Measurements from ENCODE around the gene PRPF40B. TPM values are rescaled to one million over a fixed set of nuclear protein-coding genes. Genes with fewer than 3 reads are reported as not detected.

PRPF40B gene
- total RNA-seq, 2 donors from 2014 or later, result 21.9 to 31.4 TPM

DNA sequence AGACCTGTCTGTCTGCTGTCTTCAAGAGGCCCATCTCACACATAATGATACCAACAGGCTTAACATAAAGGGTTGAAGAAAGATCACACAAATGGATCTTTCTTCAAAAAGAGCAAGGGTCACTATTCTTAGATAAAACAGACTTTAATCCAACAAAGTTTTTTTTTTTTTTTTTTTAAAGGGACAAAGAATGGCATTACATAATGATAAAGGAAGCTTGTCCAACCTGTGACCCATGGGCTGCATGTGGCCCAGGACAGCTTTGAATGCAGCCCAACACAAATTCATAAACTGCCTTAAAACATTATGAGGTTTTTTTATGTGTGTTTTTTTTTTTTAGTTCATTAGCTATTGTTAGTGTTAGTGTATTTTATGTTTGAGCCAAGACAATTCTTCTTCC lies 11.2 kb upstream of the PRPF40B start:
- DNase-seq (ENCODE audit: low spot score), result no peak
- no peak for ATAC-seq (ENCODE audit: insufficient number of reproducible peaks, low FRiP score, low read depth)
- Histone ChIP-seq H3K4me1 (ENCODE audit: control insufficient read depth in 1 of 2, low read depth in 2 of 2) (no peaks in the 10 kb centered on the region), H3K4me3 (no peak overlapping the region), H3K9me3 (no peaks in the 10 kb centered on the region), H3K27me3 (replicated peaks; ENCODE audit: insufficient read depth) (no peaks in the 10 kb centered on the region), H3K36me3 (no peaks in the 10 kb centered on the region), H3K27ac (no peak overlapping the region)
- TF ChIP-seq, protein P1, sequence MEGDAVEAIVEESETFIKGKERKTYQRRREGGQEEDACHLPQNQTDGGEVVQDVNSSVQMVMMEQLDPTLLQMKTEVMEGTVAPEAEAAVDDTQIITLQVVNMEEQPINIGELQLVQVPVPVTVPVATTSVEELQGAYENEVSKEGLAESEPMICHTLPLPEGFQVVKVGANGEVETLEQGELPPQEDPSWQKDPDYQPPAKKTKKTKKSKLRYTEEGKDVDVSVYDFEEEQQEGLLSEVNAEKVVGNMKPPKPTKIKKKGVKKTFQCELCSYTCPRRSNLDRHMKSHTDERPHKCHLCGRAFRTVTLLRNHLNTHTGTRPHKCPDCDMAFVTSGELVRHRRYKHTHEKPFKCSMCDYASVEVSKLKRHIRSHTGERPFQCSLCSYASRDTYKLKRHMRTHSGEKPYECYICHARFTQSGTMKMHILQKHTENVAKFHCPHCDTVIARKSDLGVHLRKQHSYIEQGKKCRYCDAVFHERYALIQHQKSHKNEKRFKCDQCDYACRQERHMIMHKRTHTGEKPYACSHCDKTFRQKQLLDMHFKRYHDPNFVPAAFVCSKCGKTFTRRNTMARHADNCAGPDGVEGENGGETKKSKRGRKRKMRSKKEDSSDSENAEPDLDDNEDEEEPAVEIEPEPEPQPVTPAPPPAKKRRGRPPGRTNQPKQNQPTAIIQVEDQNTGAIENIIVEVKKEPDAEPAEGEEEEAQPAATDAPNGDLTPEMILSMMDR (IDR thresholded peaks at IDR 0.05), result no peak

DNA sequence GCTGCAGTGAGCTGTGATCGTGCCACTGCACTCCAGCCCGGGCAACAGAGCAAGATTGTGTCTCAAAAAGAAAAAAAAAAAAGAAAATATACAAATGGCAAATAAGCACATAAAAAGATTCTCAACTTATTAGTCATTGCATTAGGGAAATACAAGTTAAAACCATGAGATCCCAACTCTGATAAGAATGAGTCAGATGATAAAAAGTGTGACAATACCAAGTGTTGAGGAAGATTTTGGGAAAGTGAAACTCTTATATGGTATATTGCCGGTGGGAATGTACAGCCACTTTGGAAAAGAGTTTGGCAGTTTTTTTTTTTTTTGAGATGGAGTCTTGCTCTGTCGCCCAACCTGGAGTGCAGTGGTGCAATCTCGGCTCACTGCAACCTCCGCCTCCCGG lies 7.6 kb upstream of the PRPF40B start:
- H3K27ac ChIP-seq, result no peak overlapping the region
- H3K4me1 ChIP-seq (ENCODE audit: control insufficient read depth in 1 of 2, low read depth in 2 of 2), result no peaks in the 10 kb centered on the region
- ATAC-seq (ENCODE audit: insufficient number of reproducible peaks, low FRiP score, low read depth) (no peak), DNase-seq (ENCODE audit: low spot score) (no peak)
- no peaks in the 10 kb centered on the region for H3K36me3 ChIP-seq
- H3K9me3 ChIP-seq, result no peaks in the 10 kb centered on the region
- H3K27me3 ChIP-seq (replicated peaks; ENCODE audit: insufficient read depth), result no peaks in the 10 kb centered on the region
- H3K4me3 ChIP-seq, result no peak overlapping the region
- TF ChIP-seq, protein P1 (IDR thresholded peaks at IDR 0.05), result no peak

DNA sequence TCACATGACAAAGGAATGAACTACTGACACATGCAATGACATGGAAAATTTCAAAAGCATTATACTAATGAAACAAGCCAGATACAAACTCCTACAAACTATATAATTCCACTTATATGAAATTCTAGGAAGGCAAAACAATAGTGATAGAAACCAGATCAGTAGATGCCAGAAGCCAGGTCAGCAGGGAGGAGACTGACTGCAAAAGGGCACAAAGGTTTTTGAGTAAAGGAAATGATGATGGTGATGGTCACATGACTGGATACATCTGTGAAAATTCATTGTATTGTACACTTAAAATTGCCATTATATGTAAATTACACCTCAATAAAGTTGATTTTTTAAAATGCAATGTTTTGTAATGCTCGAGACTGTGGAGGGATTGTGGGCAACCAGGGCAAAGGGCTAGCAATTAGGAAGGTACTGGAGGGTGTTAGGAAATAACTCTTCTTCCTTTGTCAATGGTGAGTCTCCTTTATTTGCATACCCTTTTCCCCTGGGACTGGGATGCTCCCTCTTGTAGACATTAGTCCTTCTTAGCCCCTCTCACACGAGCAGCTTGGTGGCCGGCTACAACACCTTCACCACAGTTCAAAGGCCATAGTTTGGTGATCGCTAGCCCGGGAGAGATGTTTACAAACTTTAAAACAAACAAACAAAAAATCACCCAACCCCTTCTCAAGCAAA lies 6.7 kb upstream of the PRPF40B start:
- Histone ChIP-seq H3K4me3 (no peak overlapping the region), H3K4me1 (ENCODE audit: control insufficient read depth in 1 of 2, low read depth in 2 of 2) (peaks cover 2 to 7% of the 10 kb centered on the region in 2 donors), H3K27ac (no peak overlapping the region), H3K36me3 (no peaks in the 10 kb centered on the region), H3K9me3 (no peaks in the 10 kb centered on the region), H3K27me3 (replicated peaks; ENCODE audit: insufficient read depth) (no peaks in the 10 kb centered on the region)
- DNase-seq (ENCODE audit: low spot score), result no peak
- ATAC-seq (ENCODE audit: insufficient number of reproducible peaks, low FRiP score, low read depth), result no peak
- TF ChIP-seq, protein P1 (IDR thresholded peaks at IDR 0.05), result no peak

DNA sequence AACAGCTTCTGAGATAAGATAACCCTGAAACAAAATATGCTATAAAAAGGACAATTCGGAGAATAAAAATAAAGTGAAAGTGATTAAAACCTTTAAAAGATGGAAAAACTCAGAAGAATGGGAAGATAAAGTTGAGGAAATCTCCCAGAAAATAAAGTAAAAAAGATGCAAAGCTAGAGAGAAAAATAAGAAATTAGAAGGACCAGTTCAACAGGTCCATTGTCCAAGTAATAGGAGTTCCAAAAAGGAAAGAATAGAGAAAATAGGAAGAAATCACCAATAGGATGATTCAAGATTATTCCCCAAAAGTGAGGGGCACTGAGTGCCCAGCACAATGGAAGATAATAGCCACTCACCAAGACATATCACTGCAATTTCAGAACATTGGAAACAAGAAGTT lies 4.8 kb upstream of the PRPF40B start:
- Histone ChIP-seq H3K4me1 (ENCODE audit: control insufficient read depth in 1 of 2, low read depth in 2 of 2) (peaks cover 11 to 20% of the 10 kb centered on the region in 2 donors), H3K9me3 (no peaks in the 10 kb centered on the region), H3K27ac (no peak overlapping the region), H3K27me3 (replicated peaks; ENCODE audit: insufficient read depth) (no peaks in the 10 kb centered on the region), H3K4me3 (no peak overlapping the region), H3K36me3 (no peaks in the 10 kb centered on the region)
- no peak for ATAC-seq (ENCODE audit: insufficient number of reproducible peaks, low FRiP score, low read depth)
- TF ChIP-seq, protein P1 (IDR thresholded peaks at IDR 0.05), result no peak
- DNase-seq (ENCODE audit: low spot score), result no peak

GRCh38 chr12:49619286-49619685 lies 4.1 kb upstream of the PRPF40B start:
- Histone ChIP-seq H3K4me1 (ENCODE audit: control insufficient read depth in 1 of 2, low read depth in 2 of 2) (peaks cover 15 to 25% of the 10 kb centered on the region in 2 donors), H3K27ac (no peak overlapping the region), H3K9me3 (no peaks in the 10 kb centered on the region), H3K27me3 (replicated peaks; ENCODE audit: insufficient read depth) (no peaks in the 10 kb centered on the region), H3K4me3 (no peak overlapping the region), H3K36me3 (no peaks in the 10 kb centered on the region)
- TF ChIP-seq, protein P1 (IDR thresholded peaks at IDR 0.05), result no peak
- no peak for ATAC-seq (ENCODE audit: insufficient number of reproducible peaks, low FRiP score, low read depth)
- no peak for DNase-seq (ENCODE audit: low spot score)
